ENCODE data around the gene DKC1.
"Not testable (repeated sequence)": the region's sequence is repeated elsewhere in the genome, so short reads cannot be mapped to it uniquely, and the experiment has no call there.

Gene DKC1

DNA sequence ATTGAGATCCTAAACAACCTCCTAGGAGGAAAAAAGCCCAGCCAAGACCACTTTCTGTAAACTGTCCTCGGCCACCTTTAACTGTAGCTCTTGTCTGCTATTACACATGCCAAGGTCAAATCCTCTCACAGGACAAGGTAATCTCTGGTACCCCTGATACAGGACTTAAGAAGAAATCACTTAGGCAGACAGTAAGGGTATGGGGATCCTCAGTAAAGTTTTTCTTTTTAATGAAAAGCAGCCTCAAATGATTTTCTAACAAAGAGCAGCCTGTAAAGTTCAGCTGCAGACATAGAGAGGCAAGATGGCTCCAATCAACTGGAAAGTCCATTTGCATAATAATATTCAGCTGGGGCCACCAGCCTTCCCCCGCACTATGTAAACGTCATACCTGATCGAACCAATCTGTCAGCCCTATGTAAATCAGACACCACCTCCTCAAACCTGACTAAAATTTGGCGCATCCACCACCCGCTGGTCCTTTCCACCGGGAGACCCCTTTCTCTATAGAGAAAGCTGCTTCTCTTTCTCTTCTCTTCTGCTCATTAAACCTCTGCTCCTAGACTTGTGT is 57.2 kb downstream of the DKC1 start:
- H3K4me1 ChIP-seq (ENCODE audit: insufficient read depth, poor library complexity, severe bottlenecking), result no peaks in the 10 kb centered on the region
- TF ChIP-seq, protein P1, sequence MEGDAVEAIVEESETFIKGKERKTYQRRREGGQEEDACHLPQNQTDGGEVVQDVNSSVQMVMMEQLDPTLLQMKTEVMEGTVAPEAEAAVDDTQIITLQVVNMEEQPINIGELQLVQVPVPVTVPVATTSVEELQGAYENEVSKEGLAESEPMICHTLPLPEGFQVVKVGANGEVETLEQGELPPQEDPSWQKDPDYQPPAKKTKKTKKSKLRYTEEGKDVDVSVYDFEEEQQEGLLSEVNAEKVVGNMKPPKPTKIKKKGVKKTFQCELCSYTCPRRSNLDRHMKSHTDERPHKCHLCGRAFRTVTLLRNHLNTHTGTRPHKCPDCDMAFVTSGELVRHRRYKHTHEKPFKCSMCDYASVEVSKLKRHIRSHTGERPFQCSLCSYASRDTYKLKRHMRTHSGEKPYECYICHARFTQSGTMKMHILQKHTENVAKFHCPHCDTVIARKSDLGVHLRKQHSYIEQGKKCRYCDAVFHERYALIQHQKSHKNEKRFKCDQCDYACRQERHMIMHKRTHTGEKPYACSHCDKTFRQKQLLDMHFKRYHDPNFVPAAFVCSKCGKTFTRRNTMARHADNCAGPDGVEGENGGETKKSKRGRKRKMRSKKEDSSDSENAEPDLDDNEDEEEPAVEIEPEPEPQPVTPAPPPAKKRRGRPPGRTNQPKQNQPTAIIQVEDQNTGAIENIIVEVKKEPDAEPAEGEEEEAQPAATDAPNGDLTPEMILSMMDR (IDR thresholded peaks at IDR 0.05; ENCODE audit: poor library complexity, severe bottlenecking), result no peak
- no peak overlapping the region for H3K27ac ChIP-seq (ENCODE audit: poor library complexity, severe bottlenecking)
- H3K4me3 ChIP-seq (ENCODE audit: severe bottlenecking), result no peak overlapping the region
- DNase-seq (ENCODE audit: low spot score) (no peak), ATAC-seq (ENCODE audit: low read depth) (no peak)
- no peaks in the 10 kb centered on the region for H3K36me3 ChIP-seq (ENCODE audit: low read depth)
- no peaks in the 10 kb centered on the region for H3K27me3 ChIP-seq (ENCODE audit: insufficient read depth, poor library complexity, severe bottlenecking)
- no peaks in the 10 kb centered on the region for H3K9me3 ChIP-seq (ENCODE audit: severe bottlenecking)

DNA sequence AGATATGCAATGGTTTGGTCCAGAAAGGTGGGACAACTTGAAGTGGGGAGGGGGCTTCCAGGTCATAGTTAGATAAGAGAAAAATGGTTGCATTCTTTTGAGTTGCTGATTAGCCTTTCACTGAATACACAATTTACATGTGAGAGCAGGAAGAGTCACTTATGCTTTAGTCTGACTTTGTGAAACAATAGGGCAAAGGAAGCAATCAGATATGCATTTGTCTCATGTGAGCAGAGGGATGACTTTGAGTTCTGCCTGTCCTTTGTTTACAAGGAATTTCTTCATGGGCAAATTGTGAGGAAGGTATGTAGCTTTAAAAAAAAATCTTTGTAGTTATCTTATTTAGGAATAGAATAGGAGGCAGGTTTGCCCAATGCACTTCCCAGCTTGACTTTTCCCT is 58.9 kb downstream of the DKC1 start:
- no peaks in the 10 kb centered on the region for H3K36me3 ChIP-seq (ENCODE audit: low read depth)
- TF ChIP-seq, protein P1 (IDR thresholded peaks at IDR 0.05; ENCODE audit: poor library complexity, severe bottlenecking), result no peak
- no peak overlapping the region for H3K4me3 ChIP-seq (ENCODE audit: severe bottlenecking)
- DNase-seq (ENCODE audit: low spot score) (no peak), ATAC-seq (ENCODE audit: low read depth) (no peak)
- no peaks in the 10 kb centered on the region for H3K4me1 ChIP-seq (ENCODE audit: insufficient read depth, poor library complexity, severe bottlenecking)
- H3K9me3 ChIP-seq (ENCODE audit: severe bottlenecking), result no peaks in the 10 kb centered on the region
- no peaks in the 10 kb centered on the region for H3K27me3 ChIP-seq (ENCODE audit: insufficient read depth, poor library complexity, severe bottlenecking)
- no peak overlapping the region for H3K27ac ChIP-seq (ENCODE audit: poor library complexity, severe bottlenecking)

DNA sequence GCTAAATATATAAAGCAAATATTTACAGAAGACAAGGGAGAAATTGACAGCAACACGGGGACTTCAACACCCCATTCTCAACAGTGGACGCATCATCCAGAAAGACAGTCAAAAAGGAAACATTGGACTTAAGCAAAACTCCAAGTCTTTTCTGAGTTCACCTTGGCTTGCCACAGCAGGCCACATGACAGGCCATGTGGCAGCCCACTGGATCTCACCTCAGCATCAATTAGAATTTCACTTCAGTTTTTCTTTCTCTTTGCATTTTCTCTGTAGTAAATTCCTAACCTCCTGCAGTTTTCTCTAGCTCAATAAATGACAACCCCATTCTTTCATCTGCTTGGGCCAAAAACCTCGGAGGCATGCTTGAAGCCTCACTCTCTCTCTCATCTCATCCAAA is 59.4 kb downstream of the DKC1 start:
- no peaks in the 10 kb centered on the region for H3K36me3 ChIP-seq (ENCODE audit: low read depth)
- H3K27me3 ChIP-seq (ENCODE audit: insufficient read depth, poor library complexity, severe bottlenecking), result no peaks in the 10 kb centered on the region
- DNase-seq (ENCODE audit: low spot score) (no peak), ATAC-seq (ENCODE audit: low read depth) (no peak)
- no peaks in the 10 kb centered on the region for H3K4me1 ChIP-seq (ENCODE audit: insufficient read depth, poor library complexity, severe bottlenecking)
- no peaks in the 10 kb centered on the region for H3K9me3 ChIP-seq (ENCODE audit: severe bottlenecking)
- H3K4me3 ChIP-seq (ENCODE audit: severe bottlenecking), result no peak overlapping the region
- no peak overlapping the region for H3K27ac ChIP-seq (ENCODE audit: poor library complexity, severe bottlenecking)
- TF ChIP-seq, protein P1 (IDR thresholded peaks at IDR 0.05; ENCODE audit: poor library complexity, severe bottlenecking), result no peak

GRCh38 chrX:154824638-154825037 is 62.0 kb downstream of the DKC1 start:
- TF ChIP-seq, protein P1 (IDR thresholded peaks at IDR 0.05; ENCODE audit: poor library complexity, severe bottlenecking), result no peak
- Histone ChIP-seq H3K27ac (ENCODE audit: poor library complexity, severe bottlenecking) (peak overlapping the region; percentile 6), H3K4me3 (ENCODE audit: severe bottlenecking) (no peak overlapping the region), H3K4me1 (ENCODE audit: insufficient read depth, poor library complexity, severe bottlenecking) (no peaks in the 10 kb centered on the region), H3K27me3 (ENCODE audit: insufficient read depth, poor library complexity, severe bottlenecking) (no peaks in the 10 kb centered on the region), H3K9me3 (ENCODE audit: severe bottlenecking) (no peaks in the 10 kb centered on the region), H3K36me3 (ENCODE audit: low read depth) (no peaks in the 10 kb centered on the region)
- ATAC-seq (ENCODE audit: low read depth) (peak; percentile 85), DNase-seq (ENCODE audit: low spot score) (no peak)

DNA sequence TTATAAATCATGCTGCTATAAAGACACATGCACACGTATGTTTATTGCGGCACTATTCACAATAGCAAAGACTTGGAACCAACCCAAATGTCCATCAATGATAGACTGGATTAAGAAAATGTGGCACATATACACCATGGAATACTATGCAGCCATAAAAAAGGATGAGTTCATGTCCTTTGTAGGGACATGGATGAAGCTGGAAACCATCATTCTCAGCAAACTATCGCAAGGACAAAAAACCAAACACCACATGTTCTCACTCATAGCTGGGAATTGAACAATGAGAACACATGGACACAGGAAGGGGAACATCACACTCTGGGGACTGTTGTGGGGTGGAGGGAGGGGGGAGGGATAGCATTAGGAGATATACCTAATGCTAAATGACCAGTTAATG is 62.9 kb downstream of the DKC1 start:
- not testable (repeated sequence) for H3K4me3 ChIP-seq (ENCODE audit: severe bottlenecking); H3K9me3 ChIP-seq (ENCODE audit: severe bottlenecking); H3K27me3 ChIP-seq (ENCODE audit: insufficient read depth, poor library complexity, severe bottlenecking); H3K4me1 ChIP-seq (ENCODE audit: insufficient read depth, poor library complexity, severe bottlenecking); H3K36me3 ChIP-seq (ENCODE audit: low read depth); ATAC-seq (ENCODE audit: low read depth); H3K27ac ChIP-seq (ENCODE audit: poor library complexity, severe bottlenecking); DNase-seq (ENCODE audit: low spot score)
